ENCODE measurements around the gene ARRB2. TPM values are rescaled to one million over a fixed set of nuclear protein-coding genes. Genes with fewer than 3 reads are reported as not detected.
A peak's percentile ranks its signal among the peaks of the same experiment; 100 is the strongest.
"Not testable (repeated sequence)": the region's sequence is repeated elsewhere in the genome, so short reads cannot be mapped to it uniquely, and the experiment has no call there.

ARRB2 gene
- total RNA-seq, 1 donor from 2014 or later, result 28.3 TPM

GRCh38 chr17:4693416-4693815, 17.0 kb upstream of the ARRB2 start:
- intact Hi-C loops (cut with DNase I), result no loop called here
- ATAC-seq (no peak), DNase-seq (ENCODE audit: missing footprints) (no peak)

GRCh38 chr17:4696437-4696805, 14.0 kb upstream of the ARRB2 start:
- no peak for DNase-seq (ENCODE audit: missing footprints)
- intact Hi-C loops (cut with DNase I), result no loop called here
- ATAC-seq, result no peak

- not testable (repeated sequence) for DNase-seq (ENCODE audit: missing footprints); ATAC-seq
- intact Hi-C loops (cut with DNase I), result loop anchor here (10.0 kb wide), 1 partner anchor 185 kb away; no protein-coding TSS in a partner anchor
These were observed 10.9 kb upstream of the ARRB2 start for GRCh38 chr17:4699401-4700056.

- intact Hi-C loops (cut with DNase I), result loop anchor here (10.0 kb wide), 1 partner anchor 184 kb away; no protein-coding TSS in a partner anchor
- no peak for DNase-seq (ENCODE audit: missing footprints)
- no peak for ATAC-seq
These were observed 9.3 kb upstream of the ARRB2 start for GRCh38 chr17:4701116-4701515.

DNA sequence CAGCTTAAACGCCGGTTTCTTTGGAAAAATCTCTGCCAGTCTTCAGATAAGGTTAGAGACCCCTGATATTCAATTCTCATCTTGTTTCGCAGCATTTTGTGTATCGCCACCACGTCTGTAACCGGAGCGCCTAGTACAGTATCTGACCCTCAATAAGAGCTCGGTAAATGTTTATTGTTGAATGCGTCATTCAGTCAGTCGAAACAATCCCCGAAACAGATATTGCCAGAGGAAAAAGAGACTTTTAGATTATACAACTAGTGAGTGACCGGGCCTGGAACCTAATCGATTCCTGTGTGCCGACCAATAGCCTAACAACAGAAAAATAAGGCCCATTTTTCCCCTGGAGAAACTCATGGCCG, 7.1 kb upstream of the ARRB2 start:
- ATAC-seq (no peak), DNase-seq (ENCODE audit: missing footprints) (no peak)
- intact Hi-C loops (cut with DNase I), result loop anchor here (10.0 kb wide), 1 partner anchor 181 kb away; no protein-coding TSS in a partner anchor

- not testable (repeated sequence) for ATAC-seq; DNase-seq (ENCODE audit: missing footprints)
- intact Hi-C loops (cut with DNase I), result loop anchor here (10.0 kb wide), 1 partner anchor 180 kb away; no protein-coding TSS in a partner anchor
These were observed 5.9 kb upstream of the ARRB2 start for GRCh38 chr17:4704574-4704907.

DNA sequence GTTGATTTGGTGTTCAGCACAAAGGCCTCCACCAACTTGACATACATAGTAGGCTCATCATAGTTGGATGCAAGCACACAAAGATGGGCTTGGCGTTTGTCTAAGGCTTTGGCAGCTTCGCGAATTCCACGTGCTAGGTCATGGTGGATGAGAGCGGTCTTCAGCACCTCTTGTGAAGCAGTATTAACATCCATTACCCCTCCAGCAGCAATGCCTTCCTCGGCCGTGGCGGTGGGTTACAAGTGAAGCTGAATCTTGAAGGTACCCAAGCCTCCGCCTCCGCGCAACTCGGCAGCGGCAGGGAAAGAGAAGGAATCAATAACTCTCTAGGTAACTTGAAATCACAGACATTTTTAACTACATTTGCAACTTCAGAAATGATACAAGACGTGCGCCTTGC, 5.4 kb upstream of the ARRB2 start:
- DNase-seq (ENCODE audit: missing footprints), result no peak
- intact Hi-C loops (cut with DNase I), result loop anchor here (10.0 kb wide), 1 partner anchor 180 kb away; no protein-coding TSS in a partner anchor
- no peak for ATAC-seq

DNA sequence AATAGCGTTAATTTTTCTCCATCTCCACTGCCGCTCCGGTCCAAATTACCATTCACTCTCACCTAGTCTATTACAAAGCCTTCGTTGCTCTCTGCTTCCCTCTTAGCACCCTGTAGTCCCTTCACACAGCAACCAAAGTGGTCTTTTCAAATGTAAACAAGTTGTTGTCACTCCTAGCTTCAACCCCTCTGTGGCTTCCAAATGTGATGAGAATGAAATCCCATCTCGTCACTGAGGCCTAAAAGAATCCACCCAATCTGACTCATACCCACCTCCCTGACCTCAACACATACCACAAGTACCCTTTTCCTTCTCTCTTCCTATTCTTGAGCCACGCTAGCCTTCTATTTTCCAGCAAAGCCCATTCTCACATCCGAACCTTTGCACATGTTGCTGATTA, 4.3 kb upstream of the ARRB2 start:
- intact Hi-C loops (cut with DNase I), result loop anchor here (10.0 kb wide), 1 partner anchor 179 kb away; no protein-coding TSS in a partner anchor
- DNase-seq (ENCODE audit: missing footprints) (no peak), ATAC-seq (no peak)

GRCh38 chr17:4708436-4708835, 2.0 kb upstream of the ARRB2 start:
- DNase-seq (ENCODE audit: missing footprints) (no peak), ATAC-seq (no peak)
- intact Hi-C loops (cut with DNase I), result loop anchor here (10.0 kb wide), 1 partner anchor 176 kb away; no protein-coding TSS in a partner anchor

DNA sequence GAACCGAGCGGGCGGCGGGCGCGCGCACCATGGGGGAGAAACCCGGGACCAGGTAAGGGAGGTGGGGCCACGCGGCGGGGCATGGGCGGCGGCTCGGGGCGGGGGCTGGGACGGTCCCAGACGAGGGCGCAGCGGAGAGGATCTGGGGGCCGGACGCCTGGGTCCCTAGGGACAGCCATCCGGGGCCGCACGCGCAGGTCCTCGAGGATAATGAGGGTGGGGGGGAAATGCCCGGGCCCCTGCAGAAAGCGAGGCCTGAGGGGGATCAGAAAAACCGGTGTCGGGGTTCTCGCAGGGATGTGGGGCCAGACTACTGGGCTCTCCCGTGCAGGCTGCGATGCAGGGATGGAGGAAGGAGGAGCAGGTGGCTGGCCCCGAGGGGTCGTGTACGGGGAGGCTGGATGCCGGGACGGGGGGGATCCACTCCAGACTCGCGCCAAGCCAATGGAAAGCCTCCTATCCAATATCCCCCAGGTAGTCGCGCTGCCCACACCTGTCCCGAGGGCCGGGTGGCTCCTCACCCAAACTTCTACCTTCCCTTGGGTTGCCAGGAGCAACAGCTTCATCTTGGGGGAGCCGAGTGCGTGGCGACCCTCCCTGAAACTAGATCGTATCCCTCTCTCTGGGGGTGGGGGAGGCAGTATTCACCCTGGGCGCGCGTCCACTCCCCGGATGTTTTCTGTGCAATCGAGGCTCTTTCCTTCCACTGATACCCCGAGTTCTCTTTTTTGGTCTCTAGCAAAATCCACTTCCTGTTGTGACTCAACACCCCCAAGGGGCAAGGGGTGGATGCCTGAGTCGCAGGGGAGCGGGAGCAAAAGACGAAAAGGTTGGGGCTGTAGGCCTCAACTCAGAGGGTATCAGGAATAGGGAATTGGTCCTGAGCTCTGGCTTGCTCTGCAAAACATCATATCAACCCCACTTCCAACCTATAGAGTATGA, 532 bp downstream of the ARRB2 start:
- DNase-seq (ENCODE audit: missing footprints) (peak; percentile 79), ATAC-seq (peak; percentile 0)
- intact Hi-C loops (cut with DNase I), result loop anchor here (1.0 kb wide), 2 partner anchors 20 to 76 kb away; partner anchors contain the start of gene MED11

DNA sequence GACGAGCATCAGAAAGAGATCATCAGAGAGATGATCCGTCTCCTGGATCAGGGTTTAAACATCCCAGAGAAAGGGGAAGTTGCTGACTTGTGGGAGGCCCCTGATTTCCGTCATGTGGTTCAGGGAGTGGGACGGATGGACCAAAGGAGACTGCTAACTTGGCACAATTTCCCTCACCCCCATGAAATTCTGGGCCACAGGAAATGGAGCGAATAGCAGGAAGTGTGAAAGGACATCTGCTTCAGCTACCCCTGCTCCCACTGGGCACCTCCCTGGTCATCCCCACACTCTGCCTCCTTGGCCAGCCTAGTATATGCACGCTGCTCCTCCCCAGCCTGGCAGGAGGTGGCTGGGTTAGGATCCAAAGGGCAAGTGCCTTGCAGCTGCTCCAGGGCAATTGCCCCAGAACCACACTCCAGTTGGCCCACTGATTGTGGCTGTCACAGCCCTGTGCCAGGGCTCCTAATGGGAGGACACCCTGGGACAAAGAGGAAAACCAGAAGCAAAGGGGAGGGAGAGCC, 1.3 kb downstream of the ARRB2 start:
- ATAC-seq, result peak; percentile 5
- no peak for DNase-seq (ENCODE audit: missing footprints)
- intact Hi-C loops (cut with DNase I), result no loop called here

GRCh38 chr17:4712526-4712925, 2.1 kb downstream of the ARRB2 start:
- no peak for DNase-seq (ENCODE audit: missing footprints)
- no peak for ATAC-seq
- intact Hi-C loops (cut with DNase I), result no loop called here

- intact Hi-C loops (cut with DNase I), result not testable (repeated sequence)
These were observed 4.1 kb downstream of the ARRB2 start for GRCh38 chr17:4714340-4715062.

GRCh38 chr17:4715063-4715744, 4.8 kb downstream of the ARRB2 start:
- no peak for DNase-seq (ENCODE audit: missing footprints)
- no peak for ATAC-seq
- intact Hi-C loops (cut with DNase I), result no loop called here

More at GRCh38 chr17:4714340-4715062, 4.1 kb downstream of the ARRB2 start:
- ATAC-seq; DNase-seq (ENCODE audit: missing footprints): not testable (repeated sequence)

DNA sequence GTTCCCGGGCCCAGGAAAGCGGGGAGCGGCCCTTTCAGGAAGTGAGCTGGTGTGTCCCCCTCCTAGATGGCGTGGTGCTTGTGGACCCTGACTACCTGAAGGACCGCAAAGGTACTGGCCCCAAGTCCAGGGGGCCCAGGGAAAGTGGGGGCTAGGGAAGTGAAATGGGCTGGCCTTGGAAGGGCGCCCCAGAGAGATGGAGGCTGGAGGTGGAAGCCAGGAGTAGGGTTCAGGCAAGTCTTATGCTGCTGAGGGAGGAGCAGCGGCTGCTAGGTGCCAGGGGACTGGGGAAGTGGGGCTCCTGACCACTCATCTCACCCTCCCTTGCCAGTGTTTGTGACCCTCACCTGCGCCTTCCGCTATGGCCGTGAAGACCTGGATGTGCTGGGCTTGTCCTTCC, 5.6 kb downstream of the ARRB2 start:
- DNase-seq (ENCODE audit: missing footprints) (no peak), ATAC-seq (no peak)
- intact Hi-C loops (cut with DNase I), result no loop called here

DNA sequence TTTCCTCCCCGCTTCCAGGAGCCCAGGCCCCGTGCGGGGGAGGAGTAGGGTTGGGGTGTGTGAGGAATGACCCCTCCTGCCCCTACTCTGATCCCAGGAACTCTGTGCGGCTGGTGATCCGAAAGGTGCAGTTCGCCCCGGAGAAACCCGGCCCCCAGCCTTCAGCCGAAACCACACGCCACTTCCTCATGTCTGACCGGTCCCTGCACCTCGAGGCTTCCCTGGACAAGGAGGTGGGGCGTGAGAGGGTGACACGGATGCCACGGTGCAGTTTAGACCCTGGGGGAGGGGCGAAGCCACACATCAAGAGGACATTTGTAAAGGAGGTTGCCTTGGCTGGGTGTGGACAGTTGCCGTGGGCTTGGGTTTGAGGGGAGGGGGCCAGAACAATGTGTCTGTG, 7.4 kb downstream of the ARRB2 start:
- DNase-seq (ENCODE audit: missing footprints), result peak; percentile 78
- intact Hi-C loops (cut with DNase I), result no loop called here
- no peak for ATAC-seq

DNA sequence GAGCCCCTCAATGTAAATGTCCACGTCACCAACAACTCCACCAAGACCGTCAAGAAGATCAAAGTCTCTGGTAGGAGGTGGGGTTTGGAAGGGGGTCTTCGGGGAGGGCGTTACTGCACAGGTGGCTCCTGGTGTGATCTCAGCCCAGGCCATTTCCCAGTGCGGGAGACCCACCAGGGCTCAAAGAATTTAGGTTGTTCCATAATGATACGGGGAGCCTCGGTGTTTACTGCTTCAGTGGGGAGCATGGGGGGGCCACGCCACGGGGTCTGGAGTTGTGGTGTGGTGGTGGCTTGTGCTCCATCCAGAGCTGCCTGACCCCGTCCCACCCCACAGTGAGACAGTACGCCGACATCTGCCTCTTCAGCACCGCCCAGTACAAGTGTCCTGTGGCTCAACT, 7.8 kb downstream of the ARRB2 start:
- ATAC-seq (no peak), DNase-seq (ENCODE audit: missing footprints) (no peak)
- intact Hi-C loops (cut with DNase I), result no loop called here

GRCh38 chr17:4719146-4719545, 8.7 kb downstream of the ARRB2 start:
- DNase-seq (ENCODE audit: missing footprints) (no peak), ATAC-seq (no peak)
- intact Hi-C loops (cut with DNase I), result no loop called here

All from Right ventricle myocardium inferior (tissue), 1 donor.